HG03103 (cell line): ENCODE data around the gene GPR107.

Source experiments
- ATAC-seq: cut with Tn5 transposase; IDR thresholded peaks from one replicate; pipeline ENCODE4 v1.9.1; 2021; ENCODE audit warnings: low read depth; ENCODE audit not compliant: unreplicated experiment

The GPR107 gene

GRCh38 chr9:130053109-130053503 lies 600 bp upstream of the GPR107 start:
- ATAC-seq, result no peak

DNA sequence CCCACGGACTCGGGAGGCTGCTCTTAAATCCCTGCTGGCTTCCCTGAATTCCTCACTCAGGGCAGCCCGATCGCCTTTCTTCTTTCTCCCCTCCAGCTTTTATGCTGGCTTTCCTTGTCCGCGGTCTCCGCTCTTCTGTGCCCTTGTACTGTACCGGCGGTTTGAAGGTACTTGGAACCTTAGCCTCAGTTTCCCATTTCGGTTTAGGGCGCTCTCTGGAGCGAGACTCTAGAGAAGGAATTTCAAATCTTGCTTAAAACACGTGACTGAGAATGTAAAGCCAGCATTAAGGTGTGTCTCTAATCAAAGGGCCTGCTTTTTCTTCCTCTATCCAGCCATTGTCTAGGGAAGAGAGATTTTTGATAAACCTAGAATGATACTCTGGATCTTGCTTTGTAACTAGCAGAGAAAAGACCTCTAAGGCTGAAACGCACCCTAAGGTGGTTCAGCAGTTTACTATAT lies 650 bp downstream of the GPR107 start:
- ATAC-seq, result no peak

DNA sequence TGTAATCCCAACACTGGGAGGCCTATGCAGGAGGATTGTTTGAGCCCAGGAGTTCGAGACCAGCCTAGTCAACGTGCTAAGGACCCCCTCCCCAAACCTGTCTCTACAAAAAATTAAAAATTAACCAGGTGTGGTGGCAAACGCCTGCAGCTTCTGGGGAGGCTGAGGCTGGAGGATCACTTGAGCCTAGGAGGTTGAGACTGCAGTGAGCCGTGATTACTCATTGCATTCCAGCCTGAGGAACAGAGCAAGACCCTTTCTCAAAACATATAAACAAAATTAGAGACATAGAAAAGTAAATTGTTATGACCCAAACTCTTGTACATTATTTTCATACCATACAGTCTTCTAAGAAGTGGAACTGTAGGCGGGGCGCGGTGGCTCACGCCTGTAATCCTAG lies 1.1 kb downstream of the GPR107 start:
- no peak for ATAC-seq

DNA sequence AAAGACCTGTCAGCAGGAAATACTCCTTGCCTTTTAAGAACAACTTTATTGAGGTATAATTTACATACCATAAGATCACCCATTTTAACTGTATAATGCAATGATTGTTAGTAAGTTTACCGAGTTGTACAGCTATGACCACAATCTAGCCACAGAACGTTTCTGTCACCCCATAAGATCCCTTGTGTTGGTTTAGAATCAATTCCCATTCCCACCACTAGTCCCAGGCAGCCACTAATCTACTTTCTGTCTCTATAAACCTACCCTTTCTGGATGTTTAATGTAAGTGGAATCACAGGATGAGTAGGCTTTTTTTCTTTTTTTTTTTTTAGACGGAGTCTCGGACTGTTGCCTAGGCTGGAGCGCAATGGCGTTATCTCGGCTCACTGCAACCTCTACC lies 4.4 kb downstream of the GPR107 start:
- ATAC-seq, result no peak

DNA sequence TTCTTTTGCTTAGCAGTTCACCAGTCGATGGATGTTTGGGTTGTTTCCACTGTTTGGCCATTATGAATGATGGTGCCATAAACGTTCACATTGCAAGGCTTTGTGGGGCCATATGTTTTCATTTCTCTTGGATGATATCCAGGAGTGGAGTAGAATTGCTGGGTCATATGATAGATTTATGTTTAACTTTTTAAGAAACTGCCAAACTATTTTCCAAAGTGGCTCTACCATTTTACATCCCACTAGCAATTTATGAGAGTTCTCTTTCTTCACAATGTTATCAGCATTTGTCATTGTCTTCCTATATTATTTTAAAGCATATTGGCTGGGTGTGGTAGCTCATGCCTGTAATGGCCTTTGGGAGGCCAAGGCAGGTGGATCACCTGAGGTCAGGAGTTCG lies 5.2 kb downstream of the GPR107 start:
- ATAC-seq, result no peak

- ATAC-seq, result no peak
Observed at GRCh38 chr9:130060296-130060695, 6.6 kb downstream of the GPR107 start.

GRCh38 chr9:130062750-130063149 lies 9.0 kb downstream of the GPR107 start:
- ATAC-seq, result no peak

GRCh38 chr9:130064621-130065020 lies 10.9 kb downstream of the GPR107 start:
- ATAC-seq, result no peak

DNA sequence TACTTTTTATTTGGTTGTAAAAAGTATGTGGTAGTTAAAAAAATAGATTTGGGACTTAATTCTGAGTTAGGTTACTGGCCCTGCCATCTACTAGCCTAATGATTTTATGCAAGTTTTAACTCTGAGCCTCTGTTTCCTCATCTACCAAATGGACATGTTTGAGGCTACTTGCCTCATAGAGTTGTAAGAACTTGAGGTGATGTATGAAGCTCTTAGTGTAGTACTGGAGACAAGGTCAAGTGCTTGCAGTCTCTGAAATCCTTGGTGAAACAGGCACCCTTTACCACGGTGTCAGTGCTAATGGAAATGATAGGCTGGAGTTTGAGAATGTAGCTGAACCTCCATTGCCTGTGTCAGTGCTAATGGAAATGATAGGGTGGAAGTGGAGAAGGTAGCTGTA lies 15.3 kb downstream of the GPR107 start:
- no peak for ATAC-seq

DNA sequence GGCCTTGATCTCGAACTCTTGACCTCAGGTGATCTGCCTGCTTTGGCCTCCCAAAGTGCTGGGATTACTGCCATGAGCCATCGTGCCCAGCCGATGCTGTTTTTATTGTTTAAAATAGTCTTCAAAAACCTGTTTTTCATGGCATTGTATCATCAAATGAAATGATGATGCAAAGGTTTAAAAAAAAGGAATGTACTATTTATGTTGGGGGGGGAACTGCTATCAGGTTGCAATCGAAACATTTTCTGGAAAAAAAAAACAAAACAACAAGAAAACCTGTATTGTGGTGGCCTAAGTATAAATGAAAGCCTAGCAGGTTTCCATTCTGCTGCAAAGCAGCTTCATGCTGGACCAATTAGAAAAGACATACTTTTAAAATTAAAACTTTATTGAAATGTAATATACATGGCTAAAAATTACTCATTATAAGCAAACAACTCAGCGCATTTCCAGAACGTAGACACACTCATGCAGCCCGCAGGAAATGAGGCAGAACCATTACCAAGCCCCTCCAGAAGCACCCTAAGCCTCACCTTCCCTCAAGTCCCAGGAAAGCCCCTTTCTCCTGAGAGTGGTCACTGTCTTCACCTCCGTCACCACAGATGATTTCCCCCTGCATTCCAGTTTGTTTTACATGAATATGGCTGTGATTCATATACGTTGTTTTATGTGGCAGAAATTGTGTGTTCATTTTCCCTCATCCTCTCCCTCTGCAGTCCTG lies 19.0 kb downstream of the GPR107 start:
- ATAC-seq, result no peak

DNA sequence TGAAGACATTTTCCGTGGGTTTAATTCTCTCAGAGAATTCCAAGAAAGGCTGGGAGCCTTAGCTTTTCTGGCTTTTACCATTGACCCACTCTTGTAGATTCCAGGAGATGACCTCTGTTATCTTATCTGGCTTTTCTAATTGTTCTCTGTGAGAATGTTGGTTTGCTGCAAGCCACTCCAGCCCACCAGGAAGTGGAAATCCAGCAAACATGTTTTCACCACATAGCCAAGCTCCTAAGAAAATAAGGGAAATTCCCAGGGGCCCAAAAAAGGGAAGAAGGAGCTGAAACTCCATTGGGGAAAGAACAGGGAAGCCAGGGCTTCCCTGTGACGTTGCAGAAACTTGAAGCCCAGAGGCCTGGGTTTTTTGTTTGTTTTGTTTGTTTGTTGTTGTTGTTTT lies 19.7 kb downstream of the GPR107 start:
- ATAC-seq, result no peak

DNA sequence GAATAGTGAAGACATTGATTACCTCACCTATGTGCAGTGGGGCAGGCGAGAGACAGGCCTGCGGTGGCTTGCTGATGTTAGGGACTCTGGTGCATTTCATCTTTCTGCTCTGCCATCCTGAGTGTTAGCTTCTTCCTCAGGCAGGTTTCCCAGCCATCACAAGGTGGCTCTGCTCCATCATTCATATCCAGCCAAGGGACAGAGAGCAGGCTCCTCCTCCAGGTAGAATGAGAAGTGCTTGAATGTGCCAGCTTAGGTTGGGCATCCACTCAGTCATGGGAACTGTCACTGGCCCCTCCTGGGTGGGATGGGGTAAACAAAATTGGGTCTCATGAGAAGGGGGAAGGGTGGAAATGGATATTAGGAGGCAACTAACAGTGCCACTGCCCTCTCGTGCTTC lies 24.8 kb downstream of the GPR107 start:
- ATAC-seq, result no peak

GRCh38 chr9:130084337-130084736 lies 30.6 kb downstream of the GPR107 start:
- no peak for ATAC-seq

DNA sequence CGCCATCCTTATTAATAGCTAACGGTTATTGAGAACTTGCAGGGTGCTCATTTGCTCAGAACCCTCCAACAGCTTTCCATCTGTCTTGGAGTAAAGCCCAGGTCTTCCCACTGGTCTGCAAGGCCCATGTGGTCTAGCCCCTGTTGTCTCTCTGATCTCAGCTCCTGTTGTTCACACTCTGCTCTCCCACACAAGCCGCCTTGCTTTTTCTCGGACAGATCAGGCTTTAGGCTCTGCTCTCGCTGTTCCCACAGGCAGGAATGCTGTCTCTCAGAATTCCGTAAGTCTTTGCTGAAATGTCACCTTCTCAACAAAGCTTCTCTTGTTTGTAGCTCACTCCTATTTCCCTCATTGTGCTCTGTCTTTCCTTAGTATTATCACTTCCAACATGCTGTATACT lies 34.3 kb downstream of the GPR107 start:
- no peak for ATAC-seq

DNA sequence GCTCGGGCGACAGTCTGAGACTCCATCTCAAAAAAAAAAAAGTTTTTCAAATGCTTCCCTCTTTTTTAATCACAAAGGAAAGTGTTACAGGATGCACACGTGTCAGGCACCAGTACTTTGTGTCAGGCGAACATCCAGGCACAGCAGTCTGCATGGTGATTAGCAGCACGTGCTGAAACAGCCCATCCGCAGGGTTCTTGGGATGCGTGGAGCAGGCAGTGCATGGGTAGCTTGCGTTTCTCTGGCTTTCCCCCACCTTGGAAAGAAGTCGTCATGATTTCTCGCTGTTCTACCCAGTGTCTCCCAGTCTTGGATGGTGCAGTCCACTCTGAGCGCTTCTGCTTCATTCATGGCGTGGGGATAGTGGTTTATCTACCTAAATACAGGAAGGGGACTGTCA lies 35.4 kb downstream of the GPR107 start:
- no peak for ATAC-seq

GRCh38 chr9:130090915-130091314 lies 37.2 kb downstream of the GPR107 start:
- no peak for ATAC-seq

DNA sequence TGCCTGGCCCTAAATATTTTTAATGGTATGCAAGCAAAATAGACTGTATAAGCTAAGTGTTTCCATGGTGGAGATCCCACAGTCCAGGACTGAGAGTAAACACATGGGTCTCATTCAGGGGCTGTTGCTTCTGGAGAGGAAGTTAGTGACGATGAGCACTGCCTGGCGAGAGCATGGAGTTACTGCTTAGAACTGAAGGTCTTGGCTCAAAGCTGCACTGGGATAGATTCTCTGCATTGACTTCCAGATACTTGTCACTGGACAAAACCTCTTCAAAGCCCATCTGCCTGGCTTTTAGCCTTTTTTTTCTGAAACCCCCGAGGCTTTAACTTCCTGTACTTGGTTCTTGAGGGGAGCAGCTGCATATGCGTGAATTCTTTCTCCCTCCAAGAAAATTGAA lies 39.2 kb downstream of the GPR107 start:
- no peak for ATAC-seq

DNA sequence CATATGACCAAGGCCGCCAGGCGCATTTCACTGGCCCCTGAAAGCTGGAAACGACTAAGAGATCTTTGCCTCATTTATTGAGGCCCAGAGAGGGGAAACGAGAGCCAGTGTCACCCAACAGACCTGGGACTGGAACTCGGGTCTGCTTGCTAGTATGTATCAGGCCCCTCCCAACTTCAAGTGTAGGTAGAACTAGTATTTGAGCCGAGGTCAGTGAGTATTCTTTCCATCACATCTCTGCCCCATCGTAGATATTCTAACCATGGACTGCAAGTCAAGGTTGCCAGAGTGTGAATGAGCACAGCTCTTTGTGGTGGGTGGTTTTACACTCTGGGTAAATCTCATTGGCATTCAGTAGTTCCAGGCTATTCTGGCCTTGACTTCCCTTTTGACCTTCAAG lies 42.2 kb downstream of the GPR107 start:
- no peak for ATAC-seq

GRCh38 chr9:130100681-130101080 lies 47.0 kb downstream of the GPR107 start:
- ATAC-seq, result no peak

DNA sequence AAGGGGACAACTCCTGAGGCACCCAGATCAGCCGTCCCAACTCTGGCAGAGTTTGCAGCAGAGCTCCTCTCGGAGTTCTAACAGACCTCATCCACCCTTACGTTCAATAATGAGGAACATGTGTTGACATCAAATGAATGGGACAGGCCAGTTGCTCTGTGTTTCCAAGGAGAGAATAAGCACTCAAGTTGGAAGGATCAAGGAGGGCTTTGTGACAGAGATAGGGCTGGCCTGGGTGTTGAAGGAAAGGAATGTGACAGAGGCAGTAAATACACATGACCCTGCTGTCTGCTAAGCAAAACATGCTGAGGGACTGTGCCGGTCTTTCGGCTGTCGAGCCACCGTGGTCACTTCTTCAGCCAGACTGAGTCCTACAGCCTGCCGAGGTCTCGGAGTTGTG lies 48.2 kb downstream of the GPR107 start:
- ATAC-seq, result no peak

DNA sequence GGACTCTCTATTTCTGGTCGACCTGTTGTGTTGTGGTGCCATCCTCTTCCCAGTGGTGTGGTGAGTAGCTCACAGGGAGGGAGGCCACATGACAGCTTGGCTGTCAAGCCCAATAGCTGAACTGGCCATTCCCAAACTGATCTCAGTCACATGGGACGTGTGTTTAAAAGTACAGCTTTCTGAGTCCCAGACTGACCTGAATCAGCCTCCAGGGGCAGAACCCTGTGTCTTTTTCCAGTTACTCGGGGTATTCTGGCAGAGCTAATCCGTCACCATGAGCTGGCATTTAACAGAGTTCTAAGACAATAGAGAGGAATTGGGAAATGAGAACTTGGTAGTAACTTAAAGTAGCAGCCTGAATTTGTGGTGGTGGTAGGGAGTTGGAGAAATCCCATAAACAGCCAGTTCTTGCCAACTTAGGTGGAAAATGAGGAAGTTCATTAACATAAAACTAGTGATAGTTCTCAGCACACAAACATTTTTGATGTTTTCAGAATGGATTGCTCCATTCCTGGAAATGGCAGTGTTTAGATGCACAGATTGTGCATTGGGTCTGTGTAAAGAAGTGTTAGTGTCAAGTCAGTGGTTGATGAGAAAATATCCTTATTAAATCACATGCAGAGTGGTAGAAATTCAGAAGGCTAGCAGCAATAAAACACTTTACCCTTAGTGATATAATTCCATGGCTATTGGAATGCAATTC lies 50.9 kb downstream of the GPR107 start:
- no peak for ATAC-seq

DNA sequence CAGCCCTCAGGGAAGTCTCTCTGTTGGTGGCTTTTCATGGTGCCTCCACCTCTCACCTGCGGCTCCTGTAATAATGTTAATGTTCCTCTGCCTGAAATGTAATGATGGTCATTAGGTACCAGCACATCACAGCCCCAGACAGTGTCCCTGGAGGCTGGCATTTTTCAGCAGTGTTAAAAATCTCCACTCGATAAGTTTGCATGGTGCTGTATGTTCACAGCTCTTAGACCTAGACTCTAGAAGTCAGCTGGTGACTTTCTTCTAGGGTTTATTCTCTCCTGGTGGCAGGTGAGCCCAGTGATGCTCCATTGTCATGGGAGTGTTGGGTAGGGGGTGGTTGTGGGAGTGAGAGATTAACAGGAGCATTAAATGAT lies 53.1 kb downstream of the GPR107 start:
- ATAC-seq, result no peak
